OCI-LY7 (cell line): ENCODE measurements around the gene C3orf20. TPM values are rescaled to one million over a fixed set of nuclear protein-coding genes. Genes with fewer than 3 reads are reported as not detected.

Source experiments
- BruUV-seq: library from RNA; stranded (reverse); fragments of 400-500 nt; replicated peaks from 2 replicates; lab custom pipeline; 2021; lab: Mats Ljungman, UMichigan
- CTCF ChIA-PET: fragments of 300-600 bp; sonication (Branson Sonifier 250); formaldehyde crosslinking; loops from one replicate; lab custom pipeline; 2022; ENCODE audit warnings: antibody characterized with exemption; ENCODE audit not compliant: unreplicated experiment; lab: Charles Lee
- POLR2A ChIA-PET: fragments of 300-600 bp; sonication (Branson Sonifier 250); formaldehyde crosslinking; loops from one replicate; lab custom pipeline; 2022; ENCODE audit warnings: antibody characterized with exemption; lab: Charles Lee
- DNase-seq: peaks from one replicate; pipeline ENCODE4 v3.0.0-alpha.2; 2015; ENCODE audit warnings: low spot score
- H2AFZ ChIP-seq: fragments of 200-600 bp; sonication (generic), shearing (Covaris generic); 2 replicates; pipeline ENCODE4 v1.6.1; 2014; ENCODE audit warnings: mild to moderate bottlenecking, antibody characterized with exemption, low read length, moderate library complexity
- H3K27ac ChIP-seq: fragments of 200-600 bp; sonication (generic); 2 replicates; pipeline ENCODE4 v1.5.1; 2014; ENCODE audit warnings: mixed run types, low read depth, mild to moderate bottlenecking, moderate library complexity, low read length, inconsistent platforms; ENCODE audit not compliant: poor library complexity, severe bottlenecking
- H3K36me3 ChIP-seq: fragments of 200-600 bp; sonication (generic); 2 replicates; pipeline ENCODE4 v1.6.1; 2014; ENCODE audit warnings: mild to moderate bottlenecking, antibody characterized with exemption, low read length, moderate library complexity, mixed read lengths; ENCODE audit not compliant: insufficient read depth
- H3K4me1 ChIP-seq: fragments of 200-600 bp; sonication (generic); 2 replicates; pipeline ENCODE4 v1.5.1; 2014; ENCODE audit warnings: mild to moderate bottlenecking, low read length; ENCODE audit not compliant: insufficient read depth, poor library complexity, severe bottlenecking
- H3K4me2 ChIP-seq: fragments of 200-600 bp; sonication (generic); 2 replicates; pipeline ENCODE4 v1.6.1; 2014; ENCODE audit warnings: mild to moderate bottlenecking, low read length
- H3K4me3 ChIP-seq: fragments of 200-600 bp; sonication (generic); 2 replicates; pipeline ENCODE4 v1.5.1; 2014; ENCODE audit warnings: mild to moderate bottlenecking, low read depth, low read length; ENCODE audit not compliant: poor library complexity, severe bottlenecking
- H3K79me2 ChIP-seq: fragments of 200-600 bp; sonication (generic); 2 replicates; pipeline ENCODE4 v1.6.1; 2016; ENCODE audit warnings: low read depth, mild to moderate bottlenecking, low read length, moderate library complexity, mixed read lengths; ENCODE audit not compliant: insufficient read depth
- H3K9me2 ChIP-seq: fragments of 200-600 bp; sonication (generic); 2 replicates; pipeline ENCODE4 v1.6.1; 2016; ENCODE audit warnings: mild to moderate bottlenecking, low read length, mixed read lengths; ENCODE audit not compliant: insufficient read depth
- H3K9me3 ChIP-seq: fragments of 200-600 bp; sonication (generic); 2 replicates; pipeline ENCODE4 v1.6.1; 2014; ENCODE audit warnings: mild to moderate bottlenecking, mixed run types, low read length, mixed read lengths
- H4K20me1 ChIP-seq: fragments of 200-600 bp; sonication (generic); 2 replicates; pipeline ENCODE4 v1.6.1; 2014; ENCODE audit warnings: mild to moderate bottlenecking, antibody characterized with exemption, low read length, moderate library complexity, mixed read lengths; ENCODE audit not compliant: insufficient read depth
- EZH2phosphoT487 ChIP-seq: fragments of 200-600 bp; sonication (generic); IDR thresholded peaks from 2 replicates; pipeline ENCODE4 v1.6.1; 2018; ENCODE audit warnings: low read depth, borderline replicate concordance, mild to moderate bottlenecking, mixed run types, antibody characterized with exemption, low read length, moderate library complexity, mixed read lengths
- intact Hi-C: fragments of 100-400 bp; cut with micrococcal nuclease; formaldehyde crosslinking; loops from one replicate; pipeline ENCODE4 v1.10.0; 2022; ENCODE audit not compliant: unreplicated experiment
- total RNA-seq, 2 experiments: library from RNA; depleted of rRNA in 1 of 2; stranded (reverse); fragments of >200 nt in 1 of 2; shearing (Covaris generic) in 1 of 2; gene quantifications; 2 replicates each; pipeline ENCODE4 v1.2.3, GENCODE V29; 2014 to 2022
- TF ChIP-seq, protein P1 (sequence below): fragments of 200-600 bp; sonication (generic); conservative IDR thresholded peaks from 2 replicates; pipeline ENCODE4 v1.5.1; 2014; ENCODE audit warnings: mild to moderate bottlenecking, antibody characterized with exemption, low read length, moderate library complexity, mixed read lengths

Gene C3orf20
- total RNA-seq, 2 experiments from 2014 or later: 2.2 to 2.7 TPM

DNA sequence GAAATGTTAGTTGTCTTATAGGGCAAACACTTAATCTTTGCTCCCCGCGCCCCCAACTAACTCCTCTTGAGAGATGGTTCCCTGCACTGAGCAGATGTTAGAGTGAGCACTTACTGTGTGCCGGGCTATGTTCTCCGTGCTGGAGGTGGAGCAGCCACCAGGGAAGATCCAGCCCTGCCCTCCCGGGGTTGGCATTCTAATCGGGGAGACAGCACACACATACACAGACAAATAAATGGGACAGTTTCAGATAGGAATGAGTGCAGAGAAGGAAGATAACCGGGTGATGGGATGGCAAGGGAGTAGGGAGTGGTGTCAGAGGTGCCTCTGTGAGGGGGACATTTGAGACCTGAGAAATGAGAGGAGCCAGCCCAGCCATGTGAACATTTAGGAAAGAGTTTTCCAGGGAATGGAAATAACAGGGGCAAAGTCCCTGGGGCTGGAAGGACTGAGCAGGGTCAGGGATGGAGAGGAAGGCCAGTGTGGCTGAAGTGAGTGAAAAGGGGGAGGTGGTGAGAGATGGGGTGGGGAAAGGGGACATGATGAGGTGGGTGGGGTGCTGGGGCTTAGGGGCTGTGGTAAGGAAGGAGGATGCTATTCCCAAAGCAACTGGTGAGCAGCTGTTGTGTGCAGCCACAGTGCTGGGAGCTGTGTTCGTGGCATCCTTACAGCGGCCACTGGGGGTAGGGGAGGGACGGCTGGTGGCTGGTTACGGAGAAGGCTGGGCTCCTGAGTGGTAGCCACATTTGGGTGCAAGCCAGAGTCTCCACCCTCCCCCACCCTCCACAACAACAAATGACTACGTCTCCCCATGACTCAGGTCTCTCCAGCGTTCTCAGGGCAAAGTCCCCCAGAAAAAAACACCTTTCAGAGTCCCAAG is 128.4 kb downstream of the C3orf20 start:
- intact Hi-C loops: no loop called here
- Histone ChIP-seq H3K9me2 (no peaks in the 10 kb centered on the region), H3K9me3 (no peaks in the 10 kb centered on the region), H3K79me2 (no peaks in the 10 kb centered on the region), H4K20me1 (no peaks in the 10 kb centered on the region), H2AFZ (no peak overlapping the region), H3K36me3 (no peaks in the 10 kb centered on the region), H3K4me2 (no peak overlapping the region), H3K4me1 (no peaks in the 10 kb centered on the region), H3K4me3 (no peak overlapping the region), H3K27ac (no peak overlapping the region)
- ChIA-PET POLR2A (no interaction called here), CTCF (no interaction called here)
- TF ChIP-seq, protein P1, sequence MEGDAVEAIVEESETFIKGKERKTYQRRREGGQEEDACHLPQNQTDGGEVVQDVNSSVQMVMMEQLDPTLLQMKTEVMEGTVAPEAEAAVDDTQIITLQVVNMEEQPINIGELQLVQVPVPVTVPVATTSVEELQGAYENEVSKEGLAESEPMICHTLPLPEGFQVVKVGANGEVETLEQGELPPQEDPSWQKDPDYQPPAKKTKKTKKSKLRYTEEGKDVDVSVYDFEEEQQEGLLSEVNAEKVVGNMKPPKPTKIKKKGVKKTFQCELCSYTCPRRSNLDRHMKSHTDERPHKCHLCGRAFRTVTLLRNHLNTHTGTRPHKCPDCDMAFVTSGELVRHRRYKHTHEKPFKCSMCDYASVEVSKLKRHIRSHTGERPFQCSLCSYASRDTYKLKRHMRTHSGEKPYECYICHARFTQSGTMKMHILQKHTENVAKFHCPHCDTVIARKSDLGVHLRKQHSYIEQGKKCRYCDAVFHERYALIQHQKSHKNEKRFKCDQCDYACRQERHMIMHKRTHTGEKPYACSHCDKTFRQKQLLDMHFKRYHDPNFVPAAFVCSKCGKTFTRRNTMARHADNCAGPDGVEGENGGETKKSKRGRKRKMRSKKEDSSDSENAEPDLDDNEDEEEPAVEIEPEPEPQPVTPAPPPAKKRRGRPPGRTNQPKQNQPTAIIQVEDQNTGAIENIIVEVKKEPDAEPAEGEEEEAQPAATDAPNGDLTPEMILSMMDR: no peak
- no peak for TF ChIP-seq EZH2phosphoT487
- BruUV-seq: no TSS peak
- DNase-seq: no peak

DNA sequence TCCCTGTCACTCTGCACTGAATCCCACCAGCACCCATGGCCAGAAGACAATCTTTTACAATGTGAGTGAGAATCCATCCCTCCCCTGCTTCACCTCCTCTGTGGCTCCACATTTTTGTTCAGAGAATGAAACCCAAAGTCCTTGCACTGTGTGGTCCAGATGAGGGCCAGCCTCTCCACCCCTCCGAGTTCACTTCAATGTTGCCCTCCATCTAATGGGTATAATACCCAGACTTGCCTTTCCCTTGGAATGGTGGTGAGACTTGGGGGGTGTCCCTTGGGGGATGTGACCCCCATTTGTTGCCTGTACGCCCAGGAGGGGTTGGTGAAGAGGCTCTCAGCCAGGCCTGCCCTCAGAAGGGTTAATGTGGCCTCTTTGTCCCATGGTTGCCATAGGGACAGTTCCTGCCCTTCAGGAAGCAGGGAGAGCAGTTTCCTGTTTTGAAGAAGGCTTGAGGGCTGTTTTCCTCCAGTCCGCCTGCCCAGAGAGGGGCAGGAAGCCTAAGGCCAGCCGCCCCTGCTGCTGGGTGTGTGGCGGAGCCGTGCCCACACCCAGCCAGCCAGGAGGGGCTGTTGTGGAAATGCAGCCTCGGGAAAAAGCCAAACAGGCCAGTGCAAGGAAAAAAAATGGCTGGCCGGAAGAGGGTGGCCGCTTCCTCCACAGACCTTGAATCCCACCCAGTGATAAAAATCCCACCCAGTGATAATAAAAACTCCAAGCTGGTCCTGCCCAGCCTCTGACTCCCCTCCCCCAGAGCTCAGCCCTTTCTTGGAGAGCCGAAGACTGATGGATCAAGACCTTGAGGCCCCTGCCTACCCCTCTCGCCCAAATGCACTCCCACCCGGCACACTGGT is 129.3 kb downstream of the C3orf20 start:
- no peak for TF ChIP-seq EZH2phosphoT487
- Histone ChIP-seq H3K36me3 (no peaks in the 10 kb centered on the region), H3K27ac (no peak overlapping the region), H3K79me2 (no peaks in the 10 kb centered on the region), H3K9me2 (no peaks in the 10 kb centered on the region), H3K4me2 (no peak overlapping the region), H4K20me1 (no peaks in the 10 kb centered on the region), H3K4me1 (no peaks in the 10 kb centered on the region), H3K4me3 (no peak overlapping the region), H2AFZ (no peak overlapping the region), H3K9me3 (no peaks in the 10 kb centered on the region)
- CTCF ChIA-PET: no interaction called here
- no TSS peak for BruUV-seq
- intact Hi-C loops: no loop called here
- POLR2A ChIA-PET: interaction anchor here (0.9 kb wide), 1 partner anchor 50 kb away, joined by 4 read pairs; no protein-coding TSS in a partner anchor
- DNase-seq: no peak
